HG02571 (cell line): ENCODE data around the gene TPSAB1.

ENCODE experiments used
- ATAC-seq: cut with Tn5 transposase; IDR thresholded peaks from one replicate; pipeline ENCODE4 v1.9.1; 2021; ENCODE audit warnings: mild to moderate bottlenecking, moderate library complexity; ENCODE audit not compliant: unreplicated experiment

Gene TPSAB1

DNA sequence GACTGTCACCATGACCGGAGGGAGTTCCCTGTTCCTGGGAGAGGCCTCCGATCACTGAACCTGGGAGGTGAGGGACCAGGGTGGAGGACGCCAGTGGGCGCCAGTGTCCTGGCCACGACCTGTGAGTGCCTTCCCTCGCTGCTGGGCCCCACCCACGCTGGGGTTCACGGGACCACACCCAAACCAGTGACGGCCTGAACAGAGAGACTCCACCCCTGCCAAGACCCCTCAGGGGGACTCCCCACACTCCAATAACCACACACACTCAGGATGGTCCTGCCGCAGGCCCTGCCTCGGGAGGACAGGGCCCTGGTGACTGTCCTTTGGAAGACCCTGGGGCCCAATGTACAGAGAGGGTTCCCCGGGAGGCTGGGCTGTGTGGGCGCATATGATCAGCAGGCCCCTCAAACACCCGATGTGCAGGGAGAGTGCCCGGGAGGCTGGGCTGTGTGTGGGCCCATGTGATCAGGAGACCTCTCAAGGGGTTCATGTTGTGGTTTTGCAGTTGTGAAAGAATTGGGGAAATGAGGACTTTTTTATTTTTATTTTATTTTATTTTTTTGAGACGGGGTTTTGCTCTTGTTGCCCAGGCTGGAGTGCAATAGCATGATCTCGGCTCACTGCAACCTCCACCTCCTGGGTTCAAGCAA is 41.9 kb downstream of the TPSAB1 start:
- ATAC-seq, result no peak

DNA sequence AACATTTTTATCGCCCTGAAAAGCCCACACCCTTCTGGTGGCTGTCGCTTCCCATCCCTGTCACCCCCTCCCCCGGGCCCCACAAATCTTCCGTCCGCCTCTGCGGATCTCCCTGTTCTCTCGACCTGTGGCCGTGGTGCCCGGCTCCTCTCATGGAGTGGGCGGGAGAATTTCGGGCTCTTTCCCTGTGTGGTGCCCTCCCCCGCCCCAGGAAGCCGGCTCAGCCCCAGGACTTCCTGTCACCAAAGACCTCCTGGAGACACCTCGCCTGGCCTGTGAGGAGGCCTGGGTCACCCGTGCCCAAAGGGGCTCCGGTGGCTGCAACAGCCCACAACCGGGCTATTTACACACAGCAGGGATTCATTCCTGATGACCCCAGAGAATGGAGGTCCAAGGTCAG is 42.8 kb downstream of the TPSAB1 start:
- no peak for ATAC-seq

DNA sequence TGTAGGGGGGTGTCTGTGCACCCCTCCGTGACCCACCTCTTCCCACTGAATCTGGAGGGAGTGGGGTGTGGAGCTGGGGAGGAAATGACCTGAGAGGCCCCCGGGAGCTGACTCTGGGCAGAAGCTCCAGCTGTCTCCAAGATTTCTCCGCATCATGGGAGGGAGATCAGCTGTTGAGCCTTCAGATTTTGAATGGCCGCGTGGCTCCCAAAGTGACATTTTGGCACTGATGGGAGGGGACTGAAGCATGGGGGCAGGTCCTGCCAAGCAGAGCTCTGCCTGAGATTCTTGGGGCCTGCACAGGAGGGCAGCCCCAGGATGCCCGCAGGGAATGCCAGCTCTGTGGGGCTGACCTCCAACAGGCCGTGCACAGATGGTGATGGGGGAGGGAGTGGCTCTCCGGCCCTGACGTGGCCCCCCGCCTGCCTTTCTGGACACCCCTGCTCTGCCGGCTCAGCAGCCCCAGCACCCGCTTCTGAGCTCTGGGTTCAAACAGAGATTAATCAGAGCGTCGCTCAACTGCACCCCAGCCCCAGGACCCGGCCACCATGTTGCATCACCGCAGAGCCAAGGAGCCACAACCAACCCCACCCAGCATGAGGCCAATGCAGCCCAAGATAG is 43.6 kb downstream of the TPSAB1 start:
- ATAC-seq, result no peak

DNA sequence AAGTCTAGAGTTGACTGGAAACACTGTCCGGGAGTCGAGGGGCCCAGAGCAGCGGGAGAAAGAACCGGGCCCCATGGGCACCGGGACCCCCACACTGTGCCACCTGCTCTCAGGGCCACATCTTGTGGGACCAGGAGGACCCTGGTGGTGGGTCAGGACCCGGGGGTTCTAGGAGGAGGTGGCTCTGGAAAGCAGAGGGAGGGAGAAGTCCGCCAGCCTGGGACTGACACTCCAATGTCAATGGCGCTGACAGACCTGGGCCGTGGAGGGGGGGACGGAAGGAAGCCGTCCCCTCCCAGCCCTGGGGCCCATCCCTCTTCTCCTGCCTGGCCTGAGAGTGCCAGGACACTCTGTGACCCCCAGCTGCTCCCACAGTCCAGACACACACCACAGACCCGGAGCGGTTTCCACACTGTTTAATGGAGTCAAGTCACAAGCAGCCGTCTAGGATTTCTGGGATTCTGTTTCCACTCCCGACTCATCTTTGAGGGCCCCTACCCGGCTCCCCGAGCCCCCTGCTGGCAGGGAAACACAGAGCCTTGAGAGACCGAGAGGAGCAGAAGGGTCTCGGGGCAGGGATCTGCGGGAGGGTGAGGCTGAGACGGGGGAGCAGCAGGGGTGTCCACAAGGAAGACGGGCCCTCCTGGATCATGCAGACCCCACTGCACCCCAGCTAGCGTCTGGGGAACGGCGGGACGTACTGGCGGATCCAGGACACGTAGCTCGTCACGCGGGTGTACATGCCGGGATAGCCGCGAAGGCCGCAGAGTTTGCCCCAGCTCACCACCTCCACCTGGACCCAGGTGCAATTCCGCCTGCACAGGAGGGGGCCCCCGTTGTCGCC is 45.4 kb downstream of the TPSAB1 start:
- ATAC-seq, result no peak

DNA sequence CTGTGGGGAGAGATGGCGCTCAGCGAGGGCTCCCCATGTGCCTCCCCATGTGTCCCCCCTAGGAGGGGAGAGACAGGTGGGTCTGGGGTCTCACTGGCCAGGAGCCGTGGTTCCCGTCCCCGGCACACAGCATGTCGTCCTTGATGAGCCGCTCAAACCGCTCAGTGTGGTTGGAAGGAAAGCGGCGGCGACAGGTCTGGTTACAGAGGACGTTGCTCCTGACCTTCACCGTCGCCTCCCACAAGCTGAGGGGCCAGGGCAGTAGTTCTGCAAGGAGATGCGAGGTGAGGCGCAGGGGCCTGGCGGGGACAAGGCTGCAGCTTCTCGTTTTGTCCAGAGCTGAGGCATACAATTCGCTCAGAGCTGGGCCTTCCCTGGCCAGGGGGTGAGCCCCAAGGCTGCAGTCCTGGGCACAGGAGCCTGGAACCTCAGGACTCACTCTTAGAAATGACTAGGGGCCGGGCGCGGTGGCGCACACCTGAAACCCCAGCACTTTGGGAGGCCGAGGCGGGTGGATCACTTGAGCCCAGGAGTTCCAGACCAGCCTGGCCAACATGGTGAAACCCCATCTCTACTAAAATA is 46.1 kb downstream of the TPSAB1 start:
- ATAC-seq, result no peak

DNA sequence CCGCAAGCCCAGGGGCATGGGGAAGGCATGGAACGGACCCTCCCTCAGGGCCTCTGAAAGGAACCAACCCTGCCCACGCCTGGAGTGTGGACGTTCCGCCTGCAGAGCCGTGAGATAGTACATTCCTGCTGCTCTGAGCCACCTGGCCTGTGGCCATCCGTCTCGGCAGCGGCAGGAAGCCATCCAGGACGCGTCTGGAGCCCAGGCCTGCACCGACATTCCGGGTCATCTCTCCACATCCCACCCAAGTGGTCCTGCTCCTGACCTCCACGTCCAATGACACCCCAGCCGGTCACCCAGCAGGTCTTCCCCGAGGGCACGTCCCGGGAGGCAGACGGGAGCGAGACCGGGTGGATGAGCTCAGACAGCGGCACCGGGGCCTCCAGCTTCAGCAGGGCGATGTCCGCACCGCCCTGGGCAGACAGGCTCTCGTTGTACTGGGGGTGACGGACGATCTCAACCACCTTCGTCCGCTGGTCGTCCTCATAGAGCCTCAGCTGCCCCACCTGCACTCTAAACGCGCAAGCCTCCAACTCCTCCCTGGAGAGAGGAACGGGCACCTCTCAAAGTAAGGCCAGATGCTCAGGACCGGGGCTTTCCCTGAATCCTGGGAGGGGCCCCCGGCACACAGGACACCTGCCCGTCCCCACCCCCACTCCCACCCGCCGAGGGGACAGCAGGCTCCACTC is 47.6 kb downstream of the TPSAB1 start:
- no peak for ATAC-seq

DNA sequence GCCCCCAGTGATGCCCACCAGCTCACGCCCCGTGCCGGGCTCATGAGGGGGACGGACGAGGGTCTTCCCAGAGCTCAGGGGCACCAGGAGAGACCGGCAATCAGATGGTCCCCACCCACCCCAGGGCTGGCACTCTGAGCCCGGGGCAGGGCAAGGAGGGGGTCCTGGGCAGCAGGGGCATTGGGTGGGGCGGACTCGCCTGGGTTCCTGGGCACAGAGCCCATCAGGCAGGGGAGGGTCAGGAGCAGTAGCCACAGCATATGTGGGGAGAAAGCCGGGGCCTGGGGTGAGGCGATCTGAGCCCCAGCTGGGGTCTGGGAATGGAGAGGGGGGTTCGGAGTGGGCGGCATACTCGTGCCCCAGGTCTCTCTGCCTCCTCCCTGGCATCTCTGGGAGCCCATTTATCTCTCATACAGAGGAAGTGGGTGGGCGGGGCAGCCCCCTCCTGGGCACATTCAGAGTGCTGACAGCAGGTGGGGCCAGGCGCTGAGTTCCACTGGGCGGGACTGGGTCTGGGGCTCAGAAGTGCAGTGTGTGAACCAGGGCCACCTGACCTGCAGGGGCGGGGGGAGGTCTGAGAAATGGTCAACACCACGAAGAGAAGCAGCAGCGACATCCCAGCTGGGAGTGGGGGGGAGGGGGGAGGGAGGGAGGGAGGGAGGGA is 48.4 kb downstream of the TPSAB1 start:
- ATAC-seq, result no peak

DNA sequence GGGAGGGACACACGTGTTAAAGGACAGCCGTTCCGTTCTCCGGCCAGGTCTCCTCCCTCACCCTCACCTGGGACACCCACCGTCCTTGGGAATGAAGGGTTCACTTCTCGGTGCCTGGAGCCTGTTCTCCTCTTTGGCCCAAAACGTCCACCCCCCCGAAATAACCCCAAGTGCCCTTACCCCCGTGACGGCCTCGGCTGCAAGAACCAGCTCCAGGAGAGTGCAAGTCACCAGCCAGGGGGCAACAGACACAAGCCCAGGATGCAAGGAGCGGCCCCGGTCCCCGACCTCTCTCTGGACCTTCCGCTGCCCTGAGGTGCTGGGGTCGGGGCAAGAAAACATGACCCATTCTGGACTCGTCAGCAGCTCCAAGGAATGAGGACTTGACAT is 49.0 kb downstream of the TPSAB1 start:
- no peak for ATAC-seq

DNA sequence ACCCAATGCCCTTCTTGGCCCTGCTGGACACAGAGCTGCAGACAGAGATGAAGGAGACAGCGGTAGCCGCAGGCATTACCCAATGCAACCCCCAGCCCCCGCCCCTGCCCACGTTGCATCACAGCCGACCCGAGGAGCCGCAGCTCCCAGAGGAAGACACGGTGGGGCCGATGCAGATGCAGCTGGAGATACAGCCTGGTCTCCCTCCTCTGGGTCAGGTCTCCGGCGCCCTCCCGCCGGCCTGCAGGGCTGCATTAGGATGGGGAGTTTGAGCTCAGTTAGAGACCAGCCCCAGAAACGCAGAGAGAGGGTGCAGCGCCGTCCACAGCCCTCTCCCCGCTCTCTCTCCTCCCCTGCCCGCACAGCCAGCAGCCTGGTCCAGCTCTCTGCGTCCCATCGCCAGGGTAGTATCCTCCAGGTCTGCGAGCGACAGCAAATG is 49.6 kb downstream of the TPSAB1 start:
- no peak for ATAC-seq

DNA sequence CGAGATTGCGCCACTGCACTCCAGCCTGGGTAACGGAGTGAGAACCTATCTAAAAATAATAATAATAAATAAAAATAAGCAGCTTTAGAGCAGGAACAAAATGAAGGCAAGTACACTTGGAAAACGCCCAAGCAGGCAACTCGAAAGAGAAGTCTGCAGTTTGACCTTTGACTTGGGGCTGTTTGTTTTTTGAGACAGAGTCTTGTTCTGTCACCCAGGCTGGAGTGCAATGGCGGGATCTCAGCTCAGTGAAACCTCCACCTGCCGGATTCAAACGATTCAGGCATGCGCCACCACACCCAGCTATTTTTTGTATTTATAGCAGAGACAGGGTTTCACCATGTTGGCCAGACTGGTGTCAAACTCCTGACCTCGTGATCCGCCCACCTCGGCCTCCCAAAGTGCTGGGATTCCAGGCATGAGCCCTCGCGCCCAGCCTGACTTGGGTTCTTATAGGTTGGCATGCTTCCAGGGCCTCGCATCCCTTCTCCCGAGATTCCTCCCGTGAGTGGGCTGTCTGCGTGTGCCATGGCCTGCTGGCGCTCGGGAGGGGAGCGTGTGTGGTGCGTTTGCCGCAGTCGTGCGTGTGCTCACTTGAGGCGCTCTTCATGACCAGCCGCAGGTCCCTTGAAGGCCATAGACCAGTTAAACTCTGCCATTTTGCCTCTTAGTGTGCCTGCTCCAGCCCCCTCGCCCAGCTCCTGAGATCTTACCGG is 50.5 kb downstream of the TPSAB1 start:
- no peak for ATAC-seq

DNA sequence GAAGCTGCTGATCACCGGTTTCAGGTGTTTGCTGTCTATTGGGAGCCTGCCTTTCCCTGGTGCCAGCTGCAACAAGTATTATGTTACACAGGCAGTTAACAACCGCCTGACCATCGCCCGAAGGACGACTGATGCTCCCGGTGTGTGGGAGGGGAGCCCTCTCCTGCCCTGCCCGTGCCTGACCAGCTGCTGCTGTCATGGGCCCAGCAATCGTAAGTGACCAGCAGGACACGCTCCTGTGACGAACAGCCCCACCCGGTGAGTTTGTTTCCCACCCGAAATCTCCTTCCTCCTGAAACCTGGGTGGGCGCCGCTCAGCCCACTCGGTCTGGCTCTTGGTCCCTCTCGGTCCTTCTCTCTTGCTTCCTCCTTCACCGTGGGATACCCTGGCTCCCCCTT is 51.1 kb downstream of the TPSAB1 start:
- no peak for ATAC-seq
